A673 (cell line): Measurements from ENCODE around the gene NAV2. TPM values are rescaled to one million over a fixed set of nuclear protein-coding genes. Genes with fewer than 3 reads are reported as not detected.

Source experiments
- BruUV-seq: library from RNA; stranded (reverse); fragments of 400-500 nt; replicated peaks from 2 replicates; lab custom pipeline; 2021; lab: Mats Ljungman, UMichigan
- CTCF ChIA-PET: fragments of 300-600 bp; sonication (Branson Sonifier 250); formaldehyde crosslinking; loops from one replicate; lab custom pipeline; 2022; ENCODE audit warnings: antibody characterized with exemption; lab: Charles Lee
- POLR2A ChIA-PET: fragments of 300-600 bp; sonication (Branson Sonifier 250); formaldehyde crosslinking; loops from one replicate; lab custom pipeline; 2022; ENCODE audit warnings: antibody characterized with exemption; ENCODE audit not compliant: low non-redundant PET; lab: Charles Lee
- DNase-seq: peaks from one replicate; pipeline ENCODE4 v3.0.0-alpha.2; 2015; ENCODE audit warnings: low spot score
- H3K27ac ChIP-seq: fragments of 200-600 bp; sonication (generic); 2 replicates; pipeline ENCODE4 v1.5.1; 2016; ENCODE audit warnings: mixed run types, low read depth, mild to moderate bottlenecking, mixed read lengths, antibody characterized with exemption, low read length; ENCODE audit not compliant: poor library complexity, severe bottlenecking
- H3K27me3 ChIP-seq: fragments of 200-600 bp; sonication (generic); replicated peaks from 2 replicates; pipeline ENCODE4 v1.6.1; 2017; ENCODE audit warnings: mixed run types, low read depth, mild to moderate bottlenecking, mixed read lengths, antibody characterized with exemption, low read length; ENCODE audit not compliant: insufficient read depth, poor library complexity
- H3K36me3 ChIP-seq: fragments of 200-600 bp; sonication (generic); 2 replicates; pipeline ENCODE4 v1.6.1; 2016; ENCODE audit warnings: mixed run types, mild to moderate bottlenecking, mixed read lengths, antibody characterized with exemption, low read length; ENCODE audit not compliant: insufficient read depth, poor library complexity, severe bottlenecking
- H3K4me1 ChIP-seq: fragments of 200-600 bp; sonication (generic); 2 replicates; pipeline ENCODE4 v1.6.1; 2017; ENCODE audit warnings: mixed run types, mild to moderate bottlenecking, mixed read lengths, antibody characterized with exemption, low read length; ENCODE audit not compliant: insufficient read depth, poor library complexity, severe bottlenecking
- H3K4me3 ChIP-seq: fragments of 200-600 bp; sonication (generic); 2 replicates; pipeline ENCODE4 v1.5.1; 2016; ENCODE audit warnings: low read depth, mixed run types, mild to moderate bottlenecking, mixed read lengths, low read length; ENCODE audit not compliant: poor library complexity, severe bottlenecking
- H3K9me3 ChIP-seq: fragments of 200-600 bp; sonication (generic); 2 replicates; pipeline ENCODE4 v1.6.1; 2016; ENCODE audit warnings: mixed run types, low read depth, mild to moderate bottlenecking, mixed read lengths, antibody characterized with exemption, low read length; ENCODE audit not compliant: poor library complexity, severe bottlenecking
- EZH2 ChIP-seq: fragments of 200-600 bp; sonication (generic); IDR thresholded peaks from 2 replicates; pipeline ENCODE4 v1.6.1; 2017; ENCODE audit warnings: borderline replicate concordance, low read depth, mild to moderate bottlenecking, mixed read lengths, antibody characterized with exemption, low read length; ENCODE audit not compliant: poor library complexity, severe bottlenecking
- intact Hi-C: fragments of 100-400 bp; cut with micrococcal nuclease; formaldehyde crosslinking; loops from one replicate; pipeline ENCODE4 v1.10.0; 2022; ENCODE audit not compliant: unreplicated experiment
- total RNA-seq: library from RNA; stranded (reverse); gene quantifications from 2 replicates; pipeline ENCODE4 v1.2.3, GENCODE V29; 2021
- TF ChIP-seq, protein P1 (sequence below): fragments of 300-800, 200-600 bp; sonication (generic); conservative IDR thresholded peaks from 2 replicates; pipeline ENCODE4 v1.5.1; 2017; ENCODE audit warnings: low read depth, mild to moderate bottlenecking, antibody characterized with exemption, low read length, moderate library complexity, mixed read lengths

The NAV2 gene
- total RNA-seq, 1 experiment from 2014 or later = not detected

- no TSS peak for BruUV-seq
- no peak for DNase-seq
- no peaks in the 10 kb centered on the region for H3K9me3 ChIP-seq
- intact Hi-C loops = no loop called here
- CTCF ChIA-PET = no interaction called here
- no peak overlapping the region for H3K27ac ChIP-seq
- POLR2A ChIA-PET = no interaction called here
- no peak overlapping the region for H3K4me3 ChIP-seq
- no peaks in the 10 kb centered on the region for H3K4me1 ChIP-seq
- H3K36me3 ChIP-seq = no peaks in the 10 kb centered on the region
- TF ChIP-seq, protein P1, sequence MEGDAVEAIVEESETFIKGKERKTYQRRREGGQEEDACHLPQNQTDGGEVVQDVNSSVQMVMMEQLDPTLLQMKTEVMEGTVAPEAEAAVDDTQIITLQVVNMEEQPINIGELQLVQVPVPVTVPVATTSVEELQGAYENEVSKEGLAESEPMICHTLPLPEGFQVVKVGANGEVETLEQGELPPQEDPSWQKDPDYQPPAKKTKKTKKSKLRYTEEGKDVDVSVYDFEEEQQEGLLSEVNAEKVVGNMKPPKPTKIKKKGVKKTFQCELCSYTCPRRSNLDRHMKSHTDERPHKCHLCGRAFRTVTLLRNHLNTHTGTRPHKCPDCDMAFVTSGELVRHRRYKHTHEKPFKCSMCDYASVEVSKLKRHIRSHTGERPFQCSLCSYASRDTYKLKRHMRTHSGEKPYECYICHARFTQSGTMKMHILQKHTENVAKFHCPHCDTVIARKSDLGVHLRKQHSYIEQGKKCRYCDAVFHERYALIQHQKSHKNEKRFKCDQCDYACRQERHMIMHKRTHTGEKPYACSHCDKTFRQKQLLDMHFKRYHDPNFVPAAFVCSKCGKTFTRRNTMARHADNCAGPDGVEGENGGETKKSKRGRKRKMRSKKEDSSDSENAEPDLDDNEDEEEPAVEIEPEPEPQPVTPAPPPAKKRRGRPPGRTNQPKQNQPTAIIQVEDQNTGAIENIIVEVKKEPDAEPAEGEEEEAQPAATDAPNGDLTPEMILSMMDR = no peak
- no peak for TF ChIP-seq EZH2
- H3K27me3 ChIP-seq = peaks cover 12% of the 10 kb centered on the region
Measured at GRCh38 chr11:19946681-19947080, 234.0 kb downstream of the NAV2 start.

GRCh38 chr11:19947537-19948114, 235.0 kb downstream of the NAV2 start:
- no peak overlapping the region for H3K4me3 ChIP-seq
- intact Hi-C loops = no loop called here
- CTCF ChIA-PET = no interaction called here
- H3K27ac ChIP-seq = no peak overlapping the region
- H3K36me3 ChIP-seq = no peaks in the 10 kb centered on the region
- BruUV-seq = no TSS peak
- POLR2A ChIA-PET = no interaction called here
- DNase-seq = no peak
- TF ChIP-seq EZH2 = no peak
- TF ChIP-seq, protein P1 = no peak
- no peaks in the 10 kb centered on the region for H3K9me3 ChIP-seq
- H3K4me1 ChIP-seq = no peaks in the 10 kb centered on the region
- H3K27me3 ChIP-seq = peaks cover 18% of the 10 kb centered on the region

DNA sequence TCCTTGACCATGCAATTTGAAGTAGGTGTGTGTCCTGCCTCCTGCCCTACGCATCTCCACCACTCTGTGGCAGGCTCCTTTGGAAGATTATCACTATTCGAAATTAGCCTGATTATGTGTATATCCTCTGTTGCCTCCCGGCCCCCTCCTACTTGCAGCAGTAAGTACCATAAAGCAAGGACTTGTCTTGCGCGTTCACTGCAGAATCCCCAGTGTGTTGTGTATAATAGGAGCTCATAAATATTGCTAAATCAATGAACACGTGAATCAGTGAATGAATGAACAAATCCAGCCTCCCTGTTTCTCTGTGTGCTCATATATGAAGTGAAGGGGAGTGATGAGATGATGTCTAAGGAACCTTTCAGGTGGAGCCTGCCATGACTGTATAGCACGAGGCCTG, 237.0 kb downstream of the NAV2 start:
- POLR2A ChIA-PET = no interaction called here
- intact Hi-C loops = loop anchor here (5.0 kb wide), 3 partner anchors 163 to 403 kb away; no protein-coding TSS in a partner anchor
- H3K27me3 ChIP-seq = peaks cover 22% of the 10 kb centered on the region
- BruUV-seq = no TSS peak
- H3K9me3 ChIP-seq = no peaks in the 10 kb centered on the region
- no peaks in the 10 kb centered on the region for H3K36me3 ChIP-seq
- DNase-seq = no peak
- H3K4me1 ChIP-seq = no peaks in the 10 kb centered on the region
- no peak overlapping the region for H3K27ac ChIP-seq
- no peak for TF ChIP-seq EZH2
- TF ChIP-seq, protein P1 = no peak
- CTCF ChIA-PET = no interaction called here
- no peak overlapping the region for H3K4me3 ChIP-seq
